Gastroesophageal sphincter (tissue), 3 donors: Measurements from ENCODE around the gene FKRP.
A peak's percentile ranks its signal among the peaks of the same experiment; 100 is the strongest.

Source experiments
- CTCF ChIP-seq, 4 experiments: fragments of 200-600 bp in 2 of 4; fragments of 450-650 bp in 2 of 4; sonication (generic) in 1 of 4; IDR thresholded peaks; one replicate each; pipeline ENCODE4 v1.5.1; 2017 to 2019; ENCODE audit warnings: antibody characterized with exemption in 4 of 4, mild to moderate bottlenecking in 2 of 4, moderate library complexity in 2 of 4
- EP300 ChIP-seq: sonication (generic); formaldehyde crosslinking; IDR thresholded peaks from one replicate; pipeline ENCODE4 v1.6.1; 2017; ENCODE audit warnings: antibody characterized with exemption, mild to moderate bottlenecking
- POLR2A ChIP-seq, 2 donors: fragments of 450-650 bp; IDR thresholded peaks; one replicate each; pipeline ENCODE4 v1.6.1; 2017; ENCODE audit warnings: antibody characterized with exemption in 2 of 2, mild to moderate bottlenecking in 2 of 2, moderate library complexity in 1 of 2
- POLR2AphosphoS5 ChIP-seq: sonication (generic); formaldehyde crosslinking; IDR thresholded peaks from one replicate; pipeline ENCODE4 v1.6.1; 2017; ENCODE audit warnings: antibody characterized with exemption

GRCh38 chr19:46766569-46767317 lies 20.9 kb downstream of the FKRP start:
- TF ChIP-seq CTCF (IDR thresholded peaks at IDR 0.05) (peak; percentile 29 to 65 (median 48)), POLR2A (IDR thresholded peaks at IDR 0.05) (no peak), POLR2AphosphoS5 (no peak), EP300 (no peak)
